Keratinocyte (primary cell): Measurements from ENCODE around the gene CSRP3.

Experiments
- EZH2 ChIP-seq: IDR thresholded peaks from one replicate; pipeline ENCODE4 v1.6.1; 2012; ENCODE audit warnings: inconsistent platforms, mild to moderate bottlenecking, low read length, moderate library complexity
- TF ChIP-seq, protein P1 (sequence below), 3 experiments: IDR thresholded peaks in 1 of 3; conservative IDR thresholded peaks in 1 of 3; optimal IDR thresholded peaks in 1 of 3; 2 replicates in 2 of 3; 3 replicates in 1 of 3; pipeline versions ENCODE3 to v1.5.1; 2011; ENCODE audit warnings: low read length in 3 of 3, mild to moderate bottlenecking in 3 of 3, moderate library complexity in 2 of 3, control low read depth in 1 of 3, inconsistent platforms in 1 of 3; ENCODE audit not compliant: insufficient read depth in 2 of 3; ENCODE audit errors: extremely low read depth in 1 of 3

DNA sequence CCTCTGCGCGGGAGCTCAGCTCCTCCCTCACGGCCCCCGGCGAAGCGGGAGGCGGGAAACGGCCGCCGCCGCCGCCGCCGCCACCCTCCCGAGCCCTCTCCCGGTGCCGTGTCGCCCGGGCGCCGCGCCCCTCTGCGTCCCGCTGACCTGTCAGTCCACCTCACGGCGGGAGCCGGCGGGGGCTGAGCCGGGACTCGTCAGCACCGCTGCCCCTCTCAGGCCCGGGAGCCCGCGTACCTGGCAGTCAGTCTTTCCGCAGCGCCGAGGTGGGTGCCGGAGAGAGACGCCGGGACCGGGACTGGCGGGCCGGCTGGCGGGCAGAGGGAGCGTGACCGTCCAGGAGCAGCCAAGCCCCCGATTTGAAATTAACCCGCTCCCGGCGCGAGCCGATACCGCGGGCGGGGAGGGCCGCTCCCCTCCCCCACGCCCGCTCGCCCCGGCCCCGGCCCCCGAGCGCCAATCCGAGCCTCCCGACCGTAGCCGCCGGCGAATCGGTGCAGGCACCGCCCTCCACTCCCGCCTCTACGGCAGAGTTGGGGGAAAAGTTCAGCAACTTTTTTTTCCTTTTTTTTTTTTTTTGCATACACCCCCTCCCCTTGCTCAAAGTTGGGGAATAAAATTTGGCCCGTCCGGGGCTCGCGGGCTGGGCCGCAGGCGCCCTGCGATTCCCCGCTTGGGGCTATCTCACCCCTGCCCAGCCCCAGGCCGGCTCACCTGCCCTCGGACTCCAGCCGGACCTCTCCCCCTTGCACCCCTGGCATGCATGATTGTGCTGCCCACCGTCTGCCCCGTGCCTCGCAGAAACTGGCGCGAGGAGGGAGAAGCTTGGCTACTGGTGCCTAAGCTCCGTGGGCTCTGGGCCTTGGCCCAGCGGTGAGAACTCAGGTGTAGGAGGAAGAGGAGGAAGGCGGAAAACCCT lies 39.7 kb upstream of the CSRP3 start:
- TF ChIP-seq, protein P1, sequence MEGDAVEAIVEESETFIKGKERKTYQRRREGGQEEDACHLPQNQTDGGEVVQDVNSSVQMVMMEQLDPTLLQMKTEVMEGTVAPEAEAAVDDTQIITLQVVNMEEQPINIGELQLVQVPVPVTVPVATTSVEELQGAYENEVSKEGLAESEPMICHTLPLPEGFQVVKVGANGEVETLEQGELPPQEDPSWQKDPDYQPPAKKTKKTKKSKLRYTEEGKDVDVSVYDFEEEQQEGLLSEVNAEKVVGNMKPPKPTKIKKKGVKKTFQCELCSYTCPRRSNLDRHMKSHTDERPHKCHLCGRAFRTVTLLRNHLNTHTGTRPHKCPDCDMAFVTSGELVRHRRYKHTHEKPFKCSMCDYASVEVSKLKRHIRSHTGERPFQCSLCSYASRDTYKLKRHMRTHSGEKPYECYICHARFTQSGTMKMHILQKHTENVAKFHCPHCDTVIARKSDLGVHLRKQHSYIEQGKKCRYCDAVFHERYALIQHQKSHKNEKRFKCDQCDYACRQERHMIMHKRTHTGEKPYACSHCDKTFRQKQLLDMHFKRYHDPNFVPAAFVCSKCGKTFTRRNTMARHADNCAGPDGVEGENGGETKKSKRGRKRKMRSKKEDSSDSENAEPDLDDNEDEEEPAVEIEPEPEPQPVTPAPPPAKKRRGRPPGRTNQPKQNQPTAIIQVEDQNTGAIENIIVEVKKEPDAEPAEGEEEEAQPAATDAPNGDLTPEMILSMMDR (optimal IDR thresholded peaks at IDR 0.05 in 1 of 3, IDR thresholded peaks at IDR 0.05 in 1 of 3, conservative IDR thresholded peaks at IDR 0.05 in 1 of 3; ENCODE audit: extremely low read depth in 1 of 3, insufficient read depth in 2 of 3, low read length in 3 of 3), result no peak
- TF ChIP-seq EZH2, result no peak
